Testis (tissue), 2 donors: ENCODE results near the gene CYP4F12.

ENCODE experiments used
- CTCF ChIP-seq, 3 experiments: fragments of 450-650 bp in 2 of 3; fragments of 200-600 bp in 1 of 3; sonication (generic) in 1 of 3; IDR thresholded peaks; one replicate each; pipeline ENCODE4 v1.5.1; 2016 to 2019; ENCODE audit warnings: antibody characterized with exemption in 3 of 3, mild to moderate bottlenecking in 2 of 3, moderate library complexity in 1 of 3
- POLR2A ChIP-seq: fragments of 450-650 bp; IDR thresholded peaks from one replicate; pipeline ENCODE4 v1.6.1; 2017; ENCODE audit warnings: antibody characterized with exemption, mild to moderate bottlenecking, moderate library complexity

GRCh38 chr19:15701757-15702533 is 29.1 kb downstream of the CYP4F12 start:
- TF ChIP-seq CTCF (IDR thresholded peaks at IDR 0.05) (no peak), POLR2A (no peak)
